HL-60/S4 treated with phorbol 12-myristate 13-acetate at 8.2 ng/mL for 4 days and 3 days (cell line): ENCODE results near the gene NTNG1.
"Not testable (repeated sequence)": the region's sequence is repeated elsewhere in the genome, so short reads cannot be mapped to it uniquely, and the experiment has no call there.

ENCODE experiments used
- in situ Hi-C: fragments of 300-500 bp; cut with MboI; formaldehyde crosslinking; loops from 2 replicates; pipeline ENCODE4 v1.15.0; 2022; ENCODE audit warnings: low sequenced_read_pairs

Gene NTNG1

GRCh38 chr1:107195476-107195875 is 54.6 kb downstream of the NTNG1 start:
- in situ Hi-C loops = no loop called here

- in situ Hi-C loops = no loop called here
These were observed 56.2 kb downstream of the NTNG1 start for GRCh38 chr1:107196973-107197562.

DNA sequence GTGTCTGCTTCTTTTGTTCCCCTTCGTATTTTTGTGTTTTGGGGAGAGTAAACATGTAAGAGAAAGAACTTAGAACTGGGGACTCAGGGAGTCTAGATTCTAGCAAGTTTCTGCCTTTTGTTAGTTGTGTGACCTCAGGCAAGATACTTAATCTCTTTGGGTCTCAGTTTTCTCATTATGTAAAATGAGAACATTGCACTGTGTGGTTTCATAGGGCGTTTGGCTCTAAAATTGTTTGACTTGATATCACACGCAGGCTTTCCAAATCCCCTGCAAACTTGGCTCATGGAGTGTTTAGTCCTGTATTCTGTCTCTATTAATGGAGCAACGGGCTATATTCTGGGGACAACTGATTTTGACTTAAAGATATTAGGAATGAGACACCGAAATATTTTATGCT is 57.7 kb downstream of the NTNG1 start:
- in situ Hi-C loops = no loop called here

DNA sequence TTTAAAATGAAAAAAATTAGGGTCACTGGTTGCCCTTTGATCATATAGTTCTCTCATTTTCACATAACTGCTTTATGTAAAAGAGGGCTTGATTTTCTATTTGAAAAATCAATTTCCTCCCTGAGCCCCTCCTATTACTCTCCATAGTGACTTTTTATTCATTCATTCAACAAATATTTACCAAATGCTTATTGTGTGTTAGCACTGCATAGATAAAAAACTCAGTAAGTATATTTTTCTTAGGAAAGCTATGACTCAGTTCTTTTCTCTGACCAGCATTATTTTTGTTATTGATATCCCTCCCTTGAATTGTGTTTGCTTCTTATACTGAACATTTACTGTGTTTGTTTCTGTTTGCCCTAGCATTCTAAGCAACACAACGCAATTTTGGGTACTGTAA is 59.8 kb downstream of the NTNG1 start:
- in situ Hi-C loops = no loop called here

GRCh38 chr1:107202007-107202406 is 61.2 kb downstream of the NTNG1 start:
- in situ Hi-C loops = no loop called here

- in situ Hi-C loops = no loop called here
These were observed 72.4 kb downstream of the NTNG1 start for GRCh38 chr1:107213225-107213624.

DNA sequence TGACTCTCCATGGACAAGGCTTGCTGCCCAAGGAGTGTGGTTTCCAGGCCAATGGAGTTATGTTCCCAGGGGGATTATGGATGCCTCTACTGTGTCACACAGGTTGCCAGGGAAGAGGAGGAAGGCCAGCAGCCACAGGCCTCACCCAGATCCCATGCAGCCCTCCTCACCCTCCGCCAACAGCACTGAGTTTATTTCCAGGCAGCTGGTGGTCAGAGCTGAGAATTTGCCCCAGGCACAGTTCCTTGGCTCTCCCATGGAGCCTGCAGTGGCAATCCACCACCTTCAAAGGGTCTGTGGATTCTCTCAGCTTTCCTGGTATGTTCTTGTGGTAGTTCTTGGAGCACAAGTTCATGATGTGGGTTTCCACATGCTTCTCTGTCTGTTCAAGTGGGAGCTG is 79.2 kb downstream of the NTNG1 start:
- in situ Hi-C loops = no loop called here

GRCh38 chr1:107225706-107226105 is 84.9 kb downstream of the NTNG1 start:
- in situ Hi-C loops = no loop called here

GRCh38 chr1:107228704-107229371 is 88.0 kb downstream of the NTNG1 start:
- in situ Hi-C loops = no loop called here

- in situ Hi-C loops = no loop called here
These were observed 88.9 kb downstream of the NTNG1 start for GRCh38 chr1:107229711-107230110.

- in situ Hi-C loops = no loop called here
These were observed 89.3 kb downstream of the NTNG1 start for GRCh38 chr1:107230121-107230520.

- in situ Hi-C loops = no loop called here
These were observed 90.5 kb downstream of the NTNG1 start for GRCh38 chr1:107231291-107231690.

DNA sequence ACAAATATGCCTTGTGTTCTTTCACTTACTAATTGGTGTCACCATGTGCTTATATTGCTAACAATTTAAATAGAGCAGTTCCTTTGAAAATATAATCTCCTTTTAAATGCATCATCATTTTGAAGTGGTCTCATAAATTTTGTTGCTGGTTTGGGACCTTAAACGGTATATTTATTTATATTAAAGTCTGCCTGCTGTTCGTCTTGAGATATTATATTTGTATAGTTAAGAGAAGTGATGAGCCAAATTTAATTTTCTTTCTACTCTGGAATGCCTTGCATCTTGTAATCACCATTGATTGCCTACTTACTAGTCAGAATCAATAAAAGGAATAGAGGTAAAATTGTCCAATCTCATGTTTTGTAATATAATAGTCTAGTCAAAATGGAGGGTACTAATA is 91.6 kb downstream of the NTNG1 start:
- in situ Hi-C loops = no loop called here

GRCh38 chr1:107236760-107237159 is 95.9 kb downstream of the NTNG1 start:
- in situ Hi-C loops = not testable (repeated sequence)

DNA sequence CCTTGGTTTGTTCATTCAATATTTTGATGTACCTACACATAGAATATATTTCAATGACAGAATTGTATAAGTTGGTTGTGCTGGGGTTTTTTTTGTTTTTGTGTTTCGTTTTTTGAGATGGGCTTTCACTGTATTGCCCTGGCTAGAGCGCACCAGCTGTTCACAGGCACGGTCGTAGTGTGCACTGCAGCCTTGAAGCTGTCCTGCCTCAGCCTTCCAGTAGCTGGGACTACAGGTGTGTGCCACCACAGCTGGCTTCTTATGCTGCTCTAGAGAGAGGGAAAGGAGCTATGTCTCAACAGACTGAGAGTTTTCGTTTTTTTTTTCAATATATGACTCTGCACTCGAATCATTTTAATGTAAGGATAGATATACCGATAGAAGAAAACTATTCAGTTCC is 102.6 kb downstream of the NTNG1 start:
- in situ Hi-C loops = no loop called here

GRCh38 chr1:107244709-107245500 is 104.1 kb downstream of the NTNG1 start:
- in situ Hi-C loops = no loop called here

DNA sequence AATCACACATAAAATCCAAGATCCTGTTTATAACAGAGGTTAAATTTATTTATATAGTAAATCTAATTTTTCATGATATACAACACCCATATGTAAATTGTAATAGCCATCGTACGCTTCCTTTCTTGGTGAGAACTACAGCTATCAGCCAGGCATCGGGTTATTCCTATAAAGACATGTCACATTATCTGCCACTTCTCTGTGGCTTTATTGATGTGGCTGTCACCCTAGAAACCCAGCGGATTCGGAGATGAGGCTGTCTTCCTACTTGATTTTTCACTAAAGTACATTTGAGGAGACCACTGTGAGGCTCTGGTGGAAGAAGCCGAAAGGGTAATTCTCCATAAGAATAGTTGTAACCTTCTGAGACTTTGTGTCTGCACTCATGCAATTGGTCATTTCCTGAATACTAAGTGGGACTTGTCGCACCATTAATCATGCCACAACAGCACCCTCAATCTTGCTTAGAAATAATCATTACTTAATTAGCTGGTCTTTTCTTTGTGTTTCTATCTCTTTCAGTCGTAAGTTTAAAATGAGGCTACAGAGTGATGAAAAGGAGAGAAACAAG is 106.0 kb downstream of the NTNG1 start:
- in situ Hi-C loops = no loop called here

DNA sequence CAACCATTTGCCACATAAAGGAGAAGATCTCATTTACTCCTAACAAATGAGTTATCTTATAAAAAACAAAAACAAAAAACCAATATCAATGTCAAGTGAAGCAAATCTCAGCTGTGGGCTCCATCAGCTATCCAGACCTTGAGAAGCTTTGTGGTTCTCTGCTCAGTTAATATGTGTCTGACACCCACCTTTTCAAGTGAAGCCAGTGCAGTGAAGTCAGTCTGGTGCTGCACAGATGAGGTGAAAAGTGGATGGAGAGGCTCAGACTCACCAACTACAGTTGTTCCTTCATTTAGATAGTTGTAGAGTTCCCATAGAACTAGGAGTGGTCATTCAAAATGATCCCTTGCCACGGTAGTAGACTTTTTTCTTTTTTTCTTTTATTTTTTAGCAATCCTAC is 106.8 kb downstream of the NTNG1 start:
- in situ Hi-C loops = no loop called here

DNA sequence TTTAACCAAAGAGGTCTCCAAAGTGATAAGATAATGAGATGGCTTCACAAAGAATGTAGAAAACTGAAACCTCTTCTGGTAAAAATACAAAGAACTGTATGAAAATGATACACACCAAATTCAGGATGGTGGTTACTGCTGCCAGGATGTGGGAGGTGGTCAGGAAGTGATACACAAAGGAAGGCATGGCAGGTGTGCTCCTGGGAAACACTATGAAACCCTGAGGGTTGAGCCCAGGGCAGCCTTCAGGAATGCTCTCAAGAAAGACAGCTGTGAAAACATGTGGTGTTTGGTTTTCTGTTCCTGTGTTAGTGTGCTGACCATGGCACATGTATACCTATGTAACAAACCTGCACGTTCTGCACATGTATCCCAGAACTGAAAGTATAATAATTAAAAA is 109.3 kb downstream of the NTNG1 start:
- in situ Hi-C loops = no loop called here

DNA sequence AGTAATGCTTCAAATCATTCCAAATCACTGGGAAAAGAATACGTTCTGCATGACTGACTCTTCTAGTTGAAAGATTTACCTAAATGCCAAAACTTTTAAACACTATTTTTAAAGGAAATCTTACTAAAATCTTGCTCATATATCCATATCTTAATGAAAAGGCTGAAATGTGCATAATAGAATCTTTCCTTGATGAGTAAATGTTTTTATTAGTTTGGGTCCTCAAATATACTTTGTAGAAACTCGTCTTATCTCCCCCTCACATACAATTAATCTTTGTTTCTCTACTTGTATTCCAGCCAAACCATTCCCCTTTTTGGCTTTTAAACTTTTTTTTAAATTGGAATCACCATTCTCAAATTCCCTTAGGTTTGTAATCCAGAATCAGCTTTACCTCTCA is 110.2 kb downstream of the NTNG1 start:
- in situ Hi-C loops = no loop called here

- in situ Hi-C loops = no loop called here
These were observed 111.0 kb downstream of the NTNG1 start for GRCh38 chr1:107251839-107252238.

GRCh38 chr1:107252271-107252670 is 111.4 kb downstream of the NTNG1 start:
- in situ Hi-C loops = no loop called here
